NCI-H1694 (cell line): ENCODE results near the gene ITPA.
"Not testable (repeated sequence)": the region's sequence is repeated elsewhere in the genome, so short reads cannot be mapped to it uniquely, and the experiment has no call there.

ENCODE experiments used
- DNase-seq: peaks from one replicate; lab custom pipeline; 2025; lab: John Stamatoyannopoulos, UW

Gene ITPA

GRCh38 chr20:3173610-3174441 lies 35.5 kb upstream of the ITPA start:
- no peak for DNase-seq

DNA sequence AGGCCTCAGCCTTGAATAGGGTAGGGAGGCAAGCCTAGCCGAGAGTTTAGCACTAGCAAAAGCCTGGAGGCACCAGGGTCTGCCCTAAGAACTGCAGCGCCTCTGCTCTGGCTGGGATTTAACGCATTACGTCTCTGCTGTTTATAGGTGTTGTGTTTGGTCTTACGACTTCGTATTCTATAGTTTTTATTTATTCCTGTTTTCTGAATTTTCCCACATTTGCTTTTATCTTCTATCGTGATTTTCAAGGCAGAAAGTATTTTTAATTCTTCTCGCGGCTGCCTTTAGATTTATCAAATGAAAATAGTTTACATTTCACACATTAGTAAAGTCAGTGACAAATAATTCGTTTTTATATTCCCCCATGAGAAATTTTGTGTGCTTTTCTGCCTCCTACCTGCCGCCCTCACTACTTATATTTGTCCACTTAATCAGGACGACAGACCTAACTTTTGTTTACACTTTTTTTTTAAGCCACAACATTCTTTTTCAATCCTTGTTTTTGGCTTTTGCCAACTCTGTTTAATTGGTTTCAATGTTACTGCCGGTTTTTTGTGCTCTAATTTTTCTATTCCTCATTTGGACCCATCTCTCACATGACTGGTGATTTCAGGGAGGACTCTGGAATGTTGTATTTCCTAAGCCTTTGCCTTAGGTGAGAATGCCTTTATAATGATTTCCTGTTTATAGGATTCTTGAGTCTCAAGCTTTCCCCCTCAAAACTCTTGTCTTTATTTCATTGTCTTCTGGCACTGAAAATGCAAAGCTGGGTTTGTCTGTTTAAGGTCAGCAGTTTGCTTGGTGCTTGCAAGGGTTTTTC lies 34.6 kb upstream of the ITPA start:
- DNase-seq, result no peak

DNA sequence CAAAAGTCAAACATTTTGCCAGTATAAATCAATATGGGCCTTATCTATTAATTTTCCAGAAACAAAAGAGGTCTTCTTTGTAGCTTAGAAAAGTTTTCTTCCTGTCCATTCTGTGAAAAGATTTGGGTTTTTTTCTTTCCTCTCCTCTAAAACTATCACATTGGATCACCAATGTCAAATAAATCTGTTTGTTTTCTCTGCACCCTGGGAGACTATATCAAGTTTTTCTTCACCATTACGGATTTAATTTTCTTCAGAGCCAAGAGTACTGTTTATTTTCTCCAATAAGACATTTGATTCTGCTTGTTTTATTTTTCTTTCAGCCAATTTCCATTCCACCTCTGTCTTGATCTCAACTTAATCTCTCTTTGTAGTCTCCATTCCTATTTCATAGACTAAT lies 34.0 kb upstream of the ITPA start:
- DNase-seq, result no peak

GRCh38 chr20:3177746-3178485 lies 31.4 kb upstream of the ITPA start:
- DNase-seq, result no peak

- no peak for DNase-seq
Observed at GRCh38 chr20:3180319-3180718, 29.0 kb upstream of the ITPA start.

DNA sequence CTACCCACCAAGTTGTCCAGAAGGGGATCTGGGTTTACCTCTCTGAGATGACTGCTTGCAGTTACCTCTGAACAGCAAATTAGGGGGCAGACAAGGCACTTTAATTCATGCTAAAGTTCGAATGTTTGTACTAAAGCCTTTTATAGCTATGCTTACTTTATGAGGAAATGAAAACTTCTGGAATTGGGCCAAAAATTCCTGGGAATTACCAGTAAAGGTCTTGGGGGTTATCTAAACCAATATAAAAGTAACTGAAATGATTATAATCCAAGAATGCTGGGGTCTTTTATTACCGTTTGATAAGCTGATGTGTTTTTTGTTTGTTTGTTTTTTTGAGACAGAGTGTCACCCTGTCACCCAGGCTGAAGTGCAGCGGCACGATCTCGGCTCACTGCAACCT lies 28.0 kb upstream of the ITPA start:
- DNase-seq, result no peak

- not testable (repeated sequence) for DNase-seq
Observed at GRCh38 chr20:3182429-3182828, 26.9 kb upstream of the ITPA start.

DNA sequence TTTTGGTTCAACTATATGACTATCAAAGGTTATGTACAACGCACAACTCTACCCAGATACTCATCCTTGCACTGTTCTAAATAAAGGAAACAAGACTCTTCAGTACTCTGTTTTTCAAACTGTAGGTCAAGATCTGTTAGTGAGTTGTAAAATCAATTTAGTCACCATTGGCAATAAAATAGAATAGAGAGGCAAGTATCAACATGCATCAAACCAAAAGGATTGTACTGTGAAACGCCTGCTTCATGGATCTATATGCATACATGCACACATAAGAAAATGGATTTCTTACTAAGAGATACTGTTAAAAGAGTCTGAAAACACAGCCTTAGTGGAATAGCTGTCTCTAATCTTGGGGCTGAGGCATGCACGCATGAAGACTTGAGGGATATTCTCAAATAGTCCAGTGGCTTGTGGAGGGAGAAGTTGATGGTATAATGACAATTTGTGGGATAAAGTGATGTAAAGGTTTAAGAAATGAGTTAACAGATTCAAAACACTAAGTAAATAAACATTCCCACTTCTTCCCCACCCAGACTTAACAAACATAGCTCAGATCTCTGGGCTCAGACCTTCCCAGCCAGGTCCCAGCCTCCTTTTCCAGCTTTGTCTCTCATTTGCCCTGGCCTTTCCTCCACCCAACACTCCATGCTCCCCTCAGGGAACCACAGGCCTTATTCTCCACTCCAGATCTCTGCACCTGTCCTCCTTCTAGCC lies 25.2 kb upstream of the ITPA start:
- no peak for DNase-seq

DNA sequence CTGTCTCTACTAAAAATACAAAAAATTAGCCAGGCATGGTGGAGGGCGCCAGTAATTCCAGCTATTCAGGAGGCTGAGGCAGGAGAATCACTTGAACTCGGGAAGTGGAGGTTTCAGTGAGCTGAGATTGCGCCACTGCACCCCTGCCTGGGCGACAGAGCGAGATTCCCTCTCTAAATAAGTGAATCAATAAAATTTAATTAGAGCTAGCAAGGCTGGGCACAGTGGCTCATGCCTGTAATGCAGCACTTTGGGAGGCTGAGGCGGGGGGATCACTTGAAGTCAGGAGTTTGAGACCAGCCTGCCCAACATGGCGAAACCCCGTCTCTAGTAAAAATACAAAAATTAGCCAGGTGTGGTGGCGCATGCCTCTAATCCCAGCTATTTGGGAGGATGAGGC lies 21.4 kb upstream of the ITPA start:
- DNase-seq, result not testable (repeated sequence)

DNA sequence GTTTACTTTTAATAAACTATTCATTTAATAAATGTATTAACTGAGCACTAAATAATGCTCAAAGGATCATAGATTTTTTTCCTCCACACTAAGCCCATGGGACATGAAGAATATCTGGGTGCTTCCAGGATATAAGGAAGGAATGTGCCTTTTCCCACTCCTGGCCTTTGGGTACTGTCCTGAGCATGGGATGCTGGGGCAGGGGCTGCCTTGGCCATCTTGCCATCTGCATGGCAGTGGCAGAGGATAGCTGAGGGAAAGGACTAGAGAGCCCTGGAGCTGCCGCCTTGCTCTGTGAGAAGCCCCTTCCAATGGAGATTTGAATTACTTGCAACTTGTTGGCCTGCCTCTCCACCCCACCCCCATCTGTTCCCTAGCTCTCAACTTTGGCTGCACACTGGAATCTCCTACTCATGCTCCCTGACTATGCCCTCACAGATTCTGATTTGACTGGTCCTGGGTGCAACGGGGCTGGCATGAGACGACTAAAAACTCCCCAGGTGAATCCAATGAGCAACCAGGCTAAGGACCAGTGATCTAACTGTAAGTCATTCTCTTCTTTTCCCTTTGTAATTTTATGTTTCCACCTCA lies 20.4 kb upstream of the ITPA start:
- no peak for DNase-seq

- DNase-seq, result no peak
Observed at GRCh38 chr20:3189561-3190131, 19.7 kb upstream of the ITPA start.

DNA sequence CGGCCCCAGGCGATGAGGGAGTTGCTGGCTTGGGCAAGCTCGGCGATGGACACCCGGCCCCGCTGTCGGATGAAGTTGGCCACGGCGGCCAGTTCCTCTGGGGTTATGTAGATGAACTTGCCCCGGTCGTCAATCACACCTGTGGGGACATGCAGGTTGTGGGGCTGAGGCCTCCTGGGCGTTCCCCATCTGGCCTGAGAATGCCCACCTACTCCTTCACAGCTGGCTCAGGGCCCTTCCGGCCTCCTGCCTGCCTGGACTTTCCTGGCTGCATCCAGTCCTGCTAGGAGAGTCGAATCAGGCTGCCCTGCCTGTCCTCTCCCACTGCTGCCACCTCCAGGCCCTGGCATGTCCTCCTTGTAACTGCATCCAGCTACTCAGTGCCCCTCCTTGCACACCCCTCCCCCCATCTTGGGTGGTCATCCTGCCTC lies 18.6 kb upstream of the ITPA start:
- no peak for DNase-seq

DNA sequence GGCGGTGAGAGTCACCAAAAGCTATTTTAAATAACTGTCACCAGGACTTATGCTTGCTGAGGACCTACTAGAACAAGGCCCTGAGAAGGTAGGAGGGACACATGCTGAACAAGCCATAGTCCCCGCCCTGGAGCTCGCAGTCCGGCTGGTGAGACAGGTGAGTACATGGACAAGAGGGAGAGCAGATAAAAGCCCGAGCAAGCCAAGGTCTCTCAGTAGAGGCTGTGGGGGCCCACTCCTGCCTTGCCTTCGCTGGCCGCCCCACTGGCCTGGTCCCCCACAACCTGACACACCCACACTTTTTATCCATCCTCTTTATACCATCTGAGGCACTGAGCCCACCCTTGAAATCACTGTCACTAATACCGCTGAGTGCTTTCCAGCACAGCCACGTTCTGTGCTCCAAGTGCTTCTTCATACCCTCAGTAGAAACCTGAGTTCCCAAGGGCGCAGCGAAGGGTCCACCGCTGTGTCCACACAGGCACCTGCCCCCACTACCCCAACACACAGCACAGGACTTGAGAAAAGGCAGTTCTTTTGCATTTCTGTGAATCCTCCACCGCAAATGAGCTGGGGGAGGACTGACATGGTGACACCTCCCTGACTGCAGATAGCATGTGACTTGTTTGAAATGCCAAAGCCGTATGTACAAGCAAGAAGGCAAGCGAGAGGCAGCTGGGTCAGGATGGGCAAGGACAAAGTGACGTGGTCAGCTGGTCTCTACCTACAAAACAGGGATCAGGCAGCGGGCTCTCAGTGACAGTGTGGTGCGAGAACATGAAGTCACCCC lies 16.9 kb upstream of the ITPA start:
- no peak for DNase-seq

DNA sequence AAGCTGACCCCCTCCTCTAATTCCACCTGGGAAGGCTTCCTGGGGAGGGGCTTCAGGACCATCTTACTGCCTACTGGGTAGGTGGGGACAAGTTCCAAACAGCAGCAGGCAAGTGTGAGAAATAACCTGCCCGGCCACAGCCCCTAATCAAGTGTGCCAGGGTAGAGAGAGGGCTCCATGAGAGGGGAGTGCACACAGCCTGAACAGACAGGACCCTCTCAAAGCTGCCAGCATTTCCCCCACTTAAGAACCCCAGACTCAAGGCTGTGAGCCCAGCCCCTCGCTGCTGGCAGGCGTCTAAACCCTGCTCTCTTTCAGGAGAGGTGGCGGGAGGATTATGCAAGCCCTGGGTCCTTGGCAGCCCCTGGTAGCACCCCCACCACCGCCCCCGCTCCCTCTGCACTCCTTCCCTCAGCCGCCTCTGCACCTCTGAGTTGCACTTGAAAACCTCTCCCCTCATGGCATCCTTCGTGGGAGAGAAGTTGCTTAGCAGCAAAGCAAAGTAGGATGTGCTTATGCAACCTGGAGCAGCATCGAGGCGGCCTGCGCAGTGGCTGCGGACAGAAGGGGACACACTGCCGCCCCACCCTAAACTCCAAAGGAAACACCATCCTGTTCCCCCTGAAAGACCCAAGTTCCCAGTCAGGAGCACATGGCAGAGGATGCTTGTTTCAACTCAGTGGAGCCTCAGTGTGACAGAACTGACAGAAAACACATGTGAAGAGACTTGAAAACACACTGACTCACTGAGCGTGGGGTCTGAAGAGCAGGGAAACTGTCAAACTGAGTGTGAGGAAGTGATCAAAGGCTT lies 15.3 kb upstream of the ITPA start:
- DNase-seq, result no peak

- no peak for DNase-seq
Observed at GRCh38 chr20:3194617-3195280, 14.5 kb upstream of the ITPA start.

DNA sequence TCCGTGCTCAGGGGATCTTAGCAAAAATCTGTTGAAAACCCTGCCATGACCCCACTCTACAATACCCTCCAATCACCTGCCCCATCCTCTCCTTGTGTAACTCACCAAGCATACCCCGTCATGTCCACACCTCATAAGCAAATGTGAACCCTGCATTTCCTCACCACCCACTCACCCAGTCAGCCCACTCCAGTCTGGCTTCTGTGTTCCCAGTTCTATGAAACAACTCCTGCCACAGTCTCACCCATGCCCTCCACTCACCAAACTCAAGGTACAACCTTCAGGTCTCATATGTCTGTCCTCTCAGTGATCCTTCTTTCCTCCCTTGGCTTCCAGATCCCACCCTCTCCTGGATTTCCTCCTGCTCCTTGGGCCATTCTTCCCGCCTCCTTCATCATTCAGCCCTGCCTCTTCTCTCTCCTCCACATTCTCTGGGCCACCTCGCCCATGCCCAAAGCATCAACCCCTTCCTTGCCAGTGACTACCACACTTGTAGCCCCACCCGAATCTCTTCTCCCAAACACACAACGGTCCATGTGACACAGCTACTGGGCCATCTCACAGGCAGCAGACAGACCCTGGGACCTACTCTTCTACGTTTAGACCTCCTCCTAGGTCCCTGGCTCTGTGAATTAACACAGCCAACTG lies 13.6 kb upstream of the ITPA start:
- DNase-seq, result no peak

GRCh38 chr20:3199206-3199605 lies 10.1 kb upstream of the ITPA start:
- DNase-seq, result no peak

- DNase-seq, result no peak
Observed at GRCh38 chr20:3199976-3200755, 9.1 kb upstream of the ITPA start.
